GM12878 (cell line): Measurements from ENCODE around the gene CAND1. TPM values are rescaled to one million over a fixed set of nuclear protein-coding genes. Genes with fewer than 3 reads are reported as not detected.

Experiments
- ATAC-seq: fragments of 200-7000 bp; cut with Tn5 transposase; 3 replicates; pipeline ENCODE4 v1.9.1; 2020; ENCODE audit warnings: mild to moderate bottlenecking, moderate library complexity
- BruUV-seq: library from RNA; stranded (reverse); fragments of 400-500 nt; replicated peaks from 2 replicates; lab custom pipeline; 2021; lab: Mats Ljungman, UMichigan
- CTCF ChIA-PET: fragments of 300-600 bp; sonication (Branson Sonifier 250); formaldehyde crosslinking; extraction: SDS; loops from one replicate; lab custom pipeline; 2021; ENCODE audit warnings: inconsistent platforms; lab: Yijun Ruan, JAX
- POLR2A ChIA-PET: fragments of 350-600 bp; formaldehyde crosslinking; extraction: SDS; loops from one replicate; lab custom pipeline; 2021; ENCODE audit warnings: inconsistent platforms; lab: Charles Lee
- RAD21 ChIA-PET: fragments of 300-600 bp; sonication (Branson Sonifier 250); formaldehyde crosslinking; loops from one replicate; lab custom pipeline; 2023; ENCODE audit warnings: antibody characterized with exemption; ENCODE audit not compliant: unreplicated experiment; lab: Charles Lee
- SMC1A ChIA-PET: fragments of 300-600 bp; sonication (Branson Sonifier 250); formaldehyde crosslinking; loops from one replicate; lab custom pipeline; 2023; ENCODE audit not compliant: unreplicated experiment, uncharacterized antibody; lab: Charles Lee
- DNase-seq: peaks from one replicate; pipeline ENCODE4 v3.0.0-alpha.2; 2011; ENCODE audit warnings: low read depth, low spot score
- FAIRE-seq: peaks from 3 replicates; lab custom pipeline; 2011; peaks lifted over from hg19 to GRCh38; lab: Jason Lieb, UNC
- H2AFZ ChIP-seq: 2 replicates; pipeline ENCODE4 v1.6.0; 2011; ENCODE audit warnings: low read depth, low read length, control low read depth; ENCODE audit not compliant: control insufficient read depth
- H3K27ac ChIP-seq: 2 replicates; pipeline ENCODE4 v1.5.1; 2011; ENCODE audit warnings: control low read depth; ENCODE audit not compliant: control insufficient read depth, insufficient read depth
- H3K27me3 ChIP-seq, 2 experiments: replicated peaks in 1 of 2; 2 replicates each; pipeline versions ENCODE4 v1.6.0 to v1.6.1; 2011; ENCODE audit warnings: low read length in 1 of 2; ENCODE audit not compliant: control insufficient read depth in 2 of 2, insufficient read depth in 2 of 2
- H3K36me3 ChIP-seq, 2 experiments: 2 replicates each; pipeline ENCODE4 v1.5.1; 2011; ENCODE audit warnings: low read length in 1 of 2; ENCODE audit not compliant: control insufficient read depth in 2 of 2, insufficient read depth in 2 of 2
- H3K4me1 ChIP-seq: 2 replicates; pipeline ENCODE4 v1.6.1; 2011; ENCODE audit warnings: mild to moderate bottlenecking, low read length, moderate library complexity, mixed read lengths; ENCODE audit not compliant: control insufficient read depth, insufficient read depth
- H3K4me2 ChIP-seq: 2 replicates; pipeline ENCODE4 v1.6.0; 2011; ENCODE audit warnings: control low read depth; ENCODE audit not compliant: control insufficient read depth, insufficient read depth
- H3K4me3 ChIP-seq: fragments of 200-600 bp; sonication (generic); 2 replicates; pipeline ENCODE4 v1.5.1; 2016
- H3K79me2 ChIP-seq: 2 replicates; pipeline ENCODE4 v1.6.0; 2011; ENCODE audit warnings: low read length; ENCODE audit not compliant: control insufficient read depth, insufficient read depth
- H3K9ac ChIP-seq: 2 replicates; pipeline ENCODE4 v1.8.0; 2011; ENCODE audit warnings: low read length, control low read depth, mixed read lengths; ENCODE audit not compliant: control insufficient read depth, insufficient read depth
- H3K9me3 ChIP-seq: replicated peaks from 3 replicates; pipeline ENCODE4 v1.5.1; 2011; ENCODE audit warnings: mild to moderate bottlenecking, low read length; ENCODE audit not compliant: control insufficient read depth, insufficient read depth
- H4K20me1 ChIP-seq: 2 replicates; pipeline ENCODE4 v1.6.0; 2011; ENCODE audit not compliant: control insufficient read depth, insufficient read depth
- CHD2 ChIP-seq: IDR thresholded peaks from 2 replicates; pipeline ENCODE4 v1.6.1; 2011; ENCODE audit warnings: low read depth, low read length, improper control_type of control experiment, borderline replicate concordance
- CREB1 ChIP-seq: IDR thresholded peaks from 2 replicates; pipeline ENCODE4 v1.6.1; 2012; ENCODE audit warnings: low read depth, mild to moderate bottlenecking, inconsistent platforms
- EED ChIP-seq: sonication (generic); IDR thresholded peaks from 2 replicates; pipeline ENCODE4 v1.6.1; 2016; ENCODE audit warnings: antibody characterized with exemption, low read depth
- FOXM1 ChIP-seq: IDR thresholded peaks from 2 replicates; pipeline ENCODE4 v1.6.1; 2012; ENCODE audit warnings: low read depth, mild to moderate bottlenecking, inconsistent platforms, low read length, moderate library complexity
- PAX5 ChIP-seq: IDR thresholded peaks from 2 replicates; pipeline ENCODE4 v1.6.1; 2011; ENCODE audit warnings: low read depth, low read length, borderline replicate concordance
- STAT3 ChIP-seq: IDR thresholded peaks from 2 replicates; pipeline ENCODE4 v1.6.1; 2011; ENCODE audit warnings: low read depth, low read length, improper control_type of control experiment
- TCF7 ChIP-seq: IDR thresholded peaks from 2 replicates; pipeline ENCODE4 v1.6.1; 2014; ENCODE audit warnings: antibody characterized with exemption, borderline replicate concordance
- YBX1 ChIP-seq: fragments of 450-650 bp; IDR thresholded peaks from 2 replicates; pipeline ENCODE4 v1.6.1; 2016; ENCODE audit warnings: antibody characterized with exemption
- ZNF217 ChIP-seq: fragments of 450-650 bp; IDR thresholded peaks from 2 replicates; pipeline ENCODE4 v1.6.1; 2017; ENCODE audit warnings: antibody characterized with exemption, mild to moderate bottlenecking
- ZNF24 ChIP-seq: fragments of 450-650 bp; IDR thresholded peaks from 2 replicates; pipeline ENCODE4 v1.6.1; 2017; ENCODE audit warnings: antibody characterized with exemption, mild to moderate bottlenecking
- WGBS: methylation state at CpG from one replicate; pipeline ENCODE4 v1.1.6; 2016; ENCODE audit warnings: low lambda C conversion rate; ENCODE audit not compliant: insufficient replicate concordance, insufficient coverage; ENCODE audit errors: missing lambda C conversion rate; 5-methylcytosine and 5-hydroxymethylcytosine counted together
- in situ Hi-C: fragments of 300-500 bp; cut with MboI; formaldehyde crosslinking; loops from 9 replicates; pipeline ENCODE4 v1.14.3; 2018; ENCODE audit warnings: mixed read lengths
- intact Hi-C: fragments of 100-400 bp; cut with micrococcal nuclease; formaldehyde crosslinking; loops from one replicate; pipeline ENCODE4 v1.14.2; 2022; ENCODE audit not compliant: unreplicated experiment
- polyA plus RNA-seq, 11 experiments: library from polyadenylated mRNA; depleted of rRNA in 4 of 11; unstranded in 6 of 11; stranded (reverse) in 5 of 11; fragments of >200 nt; fragmentation: Nextera tagmentation in 4 of 11; fragmentation: Illumina TruSeq in 1 of 11; extraction: Ambion mirVana in 4 of 11; extraction: Trizol in 1 of 11; gene quantifications; 1 replicate in 1 of 11; 2 replicates in 10 of 11; pipeline versions ENCODE4 v1.2.1 to v1.2.3, GENCODE V29; 2011 to 2016; ENCODE audit warnings: inconsistent platforms in 2 of 11, missing spikeins in 2 of 11, low read depth in 1 of 11
- total RNA-seq, 4 experiments: library from RNA; depleted of rRNA in 3 of 4; stranded (reverse); fragments of >200 nt in 3 of 4; fragmentation: Illumina TruSeq in 1 of 4; extraction: Trizol in 1 of 4; gene quantifications; 2 replicates each; pipeline versions ENCODE4 v1.2.1 to v1.2.3, GENCODE V29; 2013 to 2021
- TF ChIP-seq, protein P1 (sequence below): fragments of 450-650 bp; formaldehyde crosslinking; IDR thresholded peaks from 2 replicates; pipeline ENCODE4 v1.4.0; 2020; ENCODE audit warnings: mild to moderate bottlenecking, moderate library complexity
- TF ChIP-seq, protein P2 (sequence below): fragments of 450-650 bp; IDR thresholded peaks from 2 replicates; pipeline ENCODE4 v1.6.1; 2017; ENCODE audit warnings: borderline replicate concordance
- TF ChIP-seq, protein P3 (sequence below): fragments of 450-650 bp; IDR thresholded peaks from 2 replicates; pipeline ENCODE4 v1.6.1; 2017; ENCODE audit warnings: mild to moderate bottlenecking, low read depth, inconsistent platforms; ENCODE audit not compliant: poor library complexity, severe bottlenecking
- TF ChIP-seq, protein P4 (sequence below): fragments of 450-650 bp; IDR thresholded peaks from 2 replicates; pipeline ENCODE4 v1.6.1; 2017; ENCODE audit warnings: low read depth, mild to moderate bottlenecking, moderate library complexity
- TF ChIP-seq, protein P5 (sequence below): IDR thresholded peaks from 2 replicates; pipeline ENCODE4 v1.6.1; 2012; ENCODE audit warnings: low read depth, low read length, improper control_type of control experiment

The CAND1 gene
- total and polyA plus RNA-seq, 10 of the 15 experiments (the other 5 are each of a cell fraction or from before 2014, with no cell fraction given) = 34.5 to 213 (median 96.0) TPM

DNA sequence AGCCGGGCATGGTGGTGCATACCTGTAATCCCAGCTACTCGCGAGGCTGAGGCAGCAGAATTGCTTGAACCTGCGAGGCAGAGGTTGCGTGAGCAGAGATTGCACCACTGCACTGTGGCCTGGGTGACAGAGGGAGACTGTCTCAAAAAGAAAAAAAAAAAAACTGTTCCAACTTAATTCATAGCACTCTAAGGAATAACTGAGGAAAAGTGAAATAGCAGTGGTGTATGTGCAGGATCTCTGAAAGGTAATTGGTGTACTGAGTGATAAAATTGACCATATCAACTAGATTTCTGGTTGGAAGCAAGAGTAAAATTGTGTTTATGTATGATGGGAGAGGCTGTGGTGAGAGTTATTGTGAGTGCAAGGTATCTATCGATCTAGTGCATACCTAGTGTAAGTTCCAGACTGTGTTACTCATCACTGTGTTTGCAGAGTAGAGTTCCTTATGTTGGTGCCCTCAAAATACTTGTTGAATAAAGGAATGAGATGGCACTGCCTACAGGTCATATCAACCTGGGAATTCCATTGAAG, 6.3 kb downstream of the CAND1 start:
- Histone ChIP-seq H3K36me3 (no peaks in the 10 kb centered on the region; a peak in 2 of 4 replicates), H3K79me2 (peaks cover 99% of the 10 kb centered on the region), H3K27me3 (no peaks in the 10 kb centered on the region), H3K4me3 (no peak overlapping the region), H3K9ac (no peak overlapping the region), H3K4me2 (no peak overlapping the region), H4K20me1 (0 out of 2 replicates have a peak, but pooled peaks cover 2% of the 10 kb centered on the region), H3K9me3 (no peaks in the 10 kb centered on the region), H3K27ac (no peak overlapping the region), H3K4me1 (peaks cover 13% of the 10 kb centered on the region), H2AFZ (no peak overlapping the region)
- DNase-seq = no peak
- BruUV-seq = no TSS peak
- RAD21 ChIA-PET = no interaction called here
- no peak for FAIRE-seq
- 83% methylated on average over 6 of the region's 6 CpGs for WGBS
- ATAC-seq = peak; percentile 15; the same call in 1 of the 3 replicates
- SMC1A ChIA-PET = interaction anchor here (1.1 kb wide), 1 partner anchor 29 kb away, joined by 3 read pairs; no protein-coding TSS in a partner anchor
- CTCF ChIA-PET = no interaction called here
- POLR2A ChIA-PET = interaction anchor here (0.5 kb wide), 1 partner anchor 21 kb away, joined by 4 read pairs; no protein-coding TSS in a partner anchor
- in situ Hi-C loops = no loop called here
- intact Hi-C loops = no loop called here
- TF ChIP-seq FOXM1 = no peak
- TF ChIP-seq CREB1 = no peak
- TF ChIP-seq CHD2 = no peak
- TF ChIP-seq STAT3 = no peak
- TF ChIP-seq, protein P1, sequence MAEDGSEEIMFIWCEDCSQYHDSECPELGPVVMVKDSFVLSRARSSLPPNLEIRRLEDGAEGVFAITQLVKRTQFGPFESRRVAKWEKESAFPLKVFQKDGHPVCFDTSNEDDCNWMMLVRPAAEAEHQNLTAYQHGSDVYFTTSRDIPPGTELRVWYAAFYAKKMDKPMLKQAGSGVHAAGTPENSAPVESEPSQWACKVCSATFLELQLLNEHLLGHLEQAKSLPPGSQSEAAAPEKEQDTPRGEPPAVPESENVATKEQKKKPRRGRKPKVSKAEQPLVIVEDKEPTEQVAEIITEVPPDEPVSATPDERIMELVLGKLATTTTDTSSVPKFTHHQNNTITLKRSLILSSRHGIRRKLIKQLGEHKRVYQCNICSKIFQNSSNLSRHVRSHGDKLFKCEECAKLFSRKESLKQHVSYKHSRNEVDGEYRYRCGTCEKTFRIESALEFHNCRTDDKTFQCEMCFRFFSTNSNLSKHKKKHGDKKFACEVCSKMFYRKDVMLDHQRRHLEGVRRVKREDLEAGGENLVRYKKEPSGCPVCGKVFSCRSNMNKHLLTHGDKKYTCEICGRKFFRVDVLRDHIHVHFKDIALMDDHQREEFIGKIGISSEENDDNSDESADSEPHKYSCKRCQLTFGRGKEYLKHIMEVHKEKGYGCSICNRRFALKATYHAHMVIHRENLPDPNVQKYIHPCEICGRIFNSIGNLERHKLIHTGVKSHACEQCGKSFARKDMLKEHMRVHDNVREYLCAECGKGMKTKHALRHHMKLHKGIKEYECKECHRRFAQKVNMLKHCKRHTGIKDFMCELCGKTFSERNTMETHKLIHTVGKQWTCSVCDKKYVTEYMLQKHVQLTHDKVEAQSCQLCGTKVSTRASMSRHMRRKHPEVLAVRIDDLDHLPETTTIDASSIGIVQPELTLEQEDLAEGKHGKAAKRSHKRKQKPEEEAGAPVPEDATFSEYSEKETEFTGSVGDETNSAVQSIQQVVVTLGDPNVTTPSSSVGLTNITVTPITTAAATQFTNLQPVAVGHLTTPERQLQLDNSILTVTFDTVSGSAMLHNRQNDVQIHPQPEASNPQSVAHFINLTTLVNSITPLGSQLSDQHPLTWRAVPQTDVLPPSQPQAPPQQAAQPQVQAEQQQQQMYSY (CRISPR knock-in tag) = no peak
- TF ChIP-seq TCF7 = no peak
- TF ChIP-seq ZNF24 = no peak
- TF ChIP-seq, protein P2, sequence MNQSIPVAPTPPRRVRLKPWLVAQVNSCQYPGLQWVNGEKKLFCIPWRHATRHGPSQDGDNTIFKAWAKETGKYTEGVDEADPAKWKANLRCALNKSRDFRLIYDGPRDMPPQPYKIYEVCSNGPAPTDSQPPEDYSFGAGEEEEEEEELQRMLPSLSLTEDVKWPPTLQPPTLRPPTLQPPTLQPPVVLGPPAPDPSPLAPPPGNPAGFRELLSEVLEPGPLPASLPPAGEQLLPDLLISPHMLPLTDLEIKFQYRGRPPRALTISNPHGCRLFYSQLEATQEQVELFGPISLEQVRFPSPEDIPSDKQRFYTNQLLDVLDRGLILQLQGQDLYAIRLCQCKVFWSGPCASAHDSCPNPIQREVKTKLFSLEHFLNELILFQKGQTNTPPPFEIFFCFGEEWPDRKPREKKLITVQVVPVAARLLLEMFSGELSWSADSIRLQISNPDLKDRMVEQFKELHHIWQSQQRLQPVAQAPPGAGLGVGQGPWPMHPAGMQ = no peak
- TF ChIP-seq, protein P3, sequence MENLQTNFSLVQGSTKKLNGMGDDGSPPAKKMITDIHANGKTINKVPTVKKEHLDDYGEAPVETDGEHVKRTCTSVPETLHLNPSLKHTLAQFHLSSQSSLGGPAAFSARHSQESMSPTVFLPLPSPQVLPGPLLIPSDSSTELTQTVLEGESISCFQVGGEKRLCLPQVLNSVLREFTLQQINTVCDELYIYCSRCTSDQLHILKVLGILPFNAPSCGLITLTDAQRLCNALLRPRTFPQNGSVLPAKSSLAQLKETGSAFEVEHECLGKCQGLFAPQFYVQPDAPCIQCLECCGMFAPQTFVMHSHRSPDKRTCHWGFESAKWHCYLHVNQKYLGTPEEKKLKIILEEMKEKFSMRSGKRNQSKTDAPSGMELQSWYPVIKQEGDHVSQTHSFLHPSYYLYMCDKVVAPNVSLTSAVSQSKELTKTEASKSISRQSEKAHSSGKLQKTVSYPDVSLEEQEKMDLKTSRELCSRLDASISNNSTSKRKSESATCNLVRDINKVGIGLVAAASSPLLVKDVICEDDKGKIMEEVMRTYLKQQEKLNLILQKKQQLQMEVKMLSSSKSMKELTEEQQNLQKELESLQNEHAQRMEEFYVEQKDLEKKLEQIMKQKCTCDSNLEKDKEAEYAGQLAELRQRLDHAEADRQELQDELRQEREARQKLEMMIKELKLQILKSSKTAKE = no peak
- TF ChIP-seq EED = no peak
- TF ChIP-seq, protein P4, sequence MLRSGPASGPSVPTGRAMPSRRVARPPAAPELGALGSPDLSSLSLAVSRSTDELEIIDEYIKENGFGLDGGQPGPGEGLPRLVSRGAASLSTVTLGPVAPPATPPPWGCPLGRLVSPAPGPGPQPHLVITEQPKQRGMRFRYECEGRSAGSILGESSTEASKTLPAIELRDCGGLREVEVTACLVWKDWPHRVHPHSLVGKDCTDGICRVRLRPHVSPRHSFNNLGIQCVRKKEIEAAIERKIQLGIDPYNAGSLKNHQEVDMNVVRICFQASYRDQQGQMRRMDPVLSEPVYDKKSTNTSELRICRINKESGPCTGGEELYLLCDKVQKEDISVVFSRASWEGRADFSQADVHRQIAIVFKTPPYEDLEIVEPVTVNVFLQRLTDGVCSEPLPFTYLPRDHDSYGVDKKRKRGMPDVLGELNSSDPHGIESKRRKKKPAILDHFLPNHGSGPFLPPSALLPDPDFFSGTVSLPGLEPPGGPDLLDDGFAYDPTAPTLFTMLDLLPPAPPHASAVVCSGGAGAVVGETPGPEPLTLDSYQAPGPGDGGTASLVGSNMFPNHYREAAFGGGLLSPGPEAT = no peak
- no peak for TF ChIP-seq PAX5
- no peak for TF ChIP-seq YBX1
- TF ChIP-seq, protein P5, sequence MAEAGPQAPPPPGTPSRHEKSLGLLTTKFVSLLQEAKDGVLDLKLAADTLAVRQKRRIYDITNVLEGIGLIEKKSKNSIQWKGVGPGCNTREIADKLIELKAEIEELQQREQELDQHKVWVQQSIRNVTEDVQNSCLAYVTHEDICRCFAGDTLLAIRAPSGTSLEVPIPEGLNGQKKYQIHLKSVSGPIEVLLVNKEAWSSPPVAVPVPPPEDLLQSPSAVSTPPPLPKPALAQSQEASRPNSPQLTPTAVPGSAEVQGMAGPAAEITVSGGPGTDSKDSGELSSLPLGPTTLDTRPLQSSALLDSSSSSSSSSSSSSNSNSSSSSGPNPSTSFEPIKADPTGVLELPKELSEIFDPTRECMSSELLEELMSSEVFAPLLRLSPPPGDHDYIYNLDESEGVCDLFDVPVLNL = no peak
- no peak for TF ChIP-seq ZNF217
